HEK293 (cell line): ENCODE data around the gene NAT14.
A peak's percentile ranks its signal among the peaks of the same experiment; 100 is the strongest.

Experiments used
- CTCF ChIA-PET: fragments of 350-600 bp; formaldehyde crosslinking; extraction: SDS; loops from one replicate; lab custom pipeline; 2021; ENCODE audit warnings: antibody characterized with exemption; lab: Yijun Ruan, JAX
- POLR2A ChIA-PET: fragments of 300-600 bp; formaldehyde crosslinking; extraction: SDS; loops from one replicate; lab custom pipeline; 2020; ENCODE audit warnings: antibody characterized with exemption, inconsistent platforms; lab: Yijun Ruan, JAX
- H3K27ac ChIP-seq: fragments of 200-500 bp; sonication (Bioruptor generic); 2 replicates; pipeline ENCODE4 v1.5.1; 2014; ENCODE audit warnings: low read depth, low read length, control low read depth, inconsistent platforms; ENCODE audit errors: extremely low read depth
- H3K36me3 ChIP-seq, 2 experiments: fragments of 200-500 bp in 1 of 2; sonication (Bioruptor generic) in 1 of 2; 1 replicate in 1 of 2; 2 replicates in 1 of 2; pipeline ENCODE4 v1.5.1; 2014 to 2017; ENCODE audit warnings: inconsistent platforms in 2 of 2, low read length in 2 of 2; ENCODE audit not compliant: control insufficient read depth in 2 of 2, insufficient read depth in 1 of 2
- H3K4me1 ChIP-seq: fragments of 200-500 bp; sonication (Bioruptor generic); 2 replicates; pipeline ENCODE4 v1.5.1; 2014; ENCODE audit warnings: mild to moderate bottlenecking, low read length, inconsistent platforms; ENCODE audit not compliant: control insufficient read depth, insufficient read depth
- H3K4me3 ChIP-seq: 2 replicates; pipeline ENCODE4 v1.5.1; 2011; ENCODE audit warnings: low read depth, mild to moderate bottlenecking, control low read depth, low read length, moderate library complexity
- H3K9me3 ChIP-seq: fragments of 200-500 bp; sonication (Bioruptor generic); 2 replicates; pipeline ENCODE4 v1.5.1; 2014; ENCODE audit warnings: low read depth, low read length, inconsistent platforms; ENCODE audit not compliant: control insufficient read depth, insufficient read depth
- ATF2 ChIP-seq: fragments of 450-650 bp; formaldehyde crosslinking; IDR thresholded peaks from 2 replicates; pipeline ENCODE4 v1.5.1; 2016; ENCODE audit warnings: missing biosample characterization, missing genetic modification characterization, low read depth
- EGR2 ChIP-seq: fragments of 450-650 bp; formaldehyde crosslinking; IDR thresholded peaks from 2 replicates; pipeline ENCODE4 v1.5.1; 2016; ENCODE audit warnings: low read depth, missing biosample characterization, missing genetic modification characterization
- GLI4 ChIP-seq: fragments of 450-650 bp; formaldehyde crosslinking; IDR thresholded peaks from 2 replicates; pipeline ENCODE4 v1.5.1; 2016; ENCODE audit warnings: missing biosample characterization, missing genetic modification characterization
- KLF9 ChIP-seq: fragments of 450-650 bp; formaldehyde crosslinking; IDR thresholded peaks from 2 replicates; pipeline ENCODE4 v1.5.1; 2016; ENCODE audit warnings: missing biosample characterization, missing genetic modification characterization, low read depth
- SP3 ChIP-seq: fragments of 450-650 bp; formaldehyde crosslinking; IDR thresholded peaks from 2 replicates; pipeline ENCODE4 v1.5.1; 2016; ENCODE audit warnings: missing biosample characterization, missing genetic modification characterization
- WT1 ChIP-seq: fragments of 450-650 bp; formaldehyde crosslinking; IDR thresholded peaks from 2 replicates; pipeline ENCODE4 v1.5.1; 2016; ENCODE audit warnings: missing biosample characterization, missing genetic modification characterization
- YY2 ChIP-seq: fragments of 450-650 bp; formaldehyde crosslinking; IDR thresholded peaks from 2 replicates; pipeline ENCODE4 v1.5.1; 2016; ENCODE audit warnings: missing biosample characterization, missing genetic modification characterization
- ZBTB17 ChIP-seq: fragments of 450-650 bp; formaldehyde crosslinking; IDR thresholded peaks from 2 replicates; pipeline ENCODE4 v1.5.1; 2016; ENCODE audit warnings: missing biosample characterization, missing genetic modification characterization
- ZBTB20 ChIP-seq: fragments of 450-650 bp; formaldehyde crosslinking; IDR thresholded peaks from 2 replicates; pipeline ENCODE4 v1.5.1; 2016; ENCODE audit warnings: missing biosample characterization, missing genetic modification characterization
- ZBTB21 ChIP-seq: fragments of 450-650 bp; formaldehyde crosslinking; IDR thresholded peaks from 2 replicates; pipeline ENCODE4 v1.5.1; 2017; ENCODE audit warnings: missing biosample characterization, missing genetic modification characterization
- ZBTB48 ChIP-seq: fragments of 450-650 bp; formaldehyde crosslinking; IDR thresholded peaks from 2 replicates; pipeline ENCODE4 v1.5.1; 2016; ENCODE audit warnings: missing biosample characterization, missing genetic modification characterization
- ZFHX2 ChIP-seq: fragments of 450-650 bp; formaldehyde crosslinking; conservative IDR thresholded peaks from 2 replicates; pipeline ENCODE4 v1.5.1; 2016; ENCODE audit warnings: missing biosample characterization, missing genetic modification characterization
- ZNF10 ChIP-seq: fragments of 450-650 bp; formaldehyde crosslinking; IDR thresholded peaks from 2 replicates; pipeline ENCODE4 v1.5.1; 2017; ENCODE audit warnings: missing biosample characterization, missing genetic modification characterization
- ZNF169 ChIP-seq: fragments of 450-650 bp; formaldehyde crosslinking; IDR thresholded peaks from 2 replicates; pipeline ENCODE4 v1.5.1; 2016; ENCODE audit warnings: missing biosample characterization, missing genetic modification characterization
- ZNF335 ChIP-seq: fragments of 450-650 bp; formaldehyde crosslinking; conservative IDR thresholded peaks from 2 replicates; pipeline ENCODE4 v1.5.1; 2016; ENCODE audit warnings: missing biosample characterization, missing genetic modification characterization
- ZNF341 ChIP-seq: fragments of 450-650 bp; formaldehyde crosslinking; IDR thresholded peaks from 2 replicates; pipeline ENCODE4; 2016; ENCODE audit warnings: low read depth, missing biosample characterization, missing genetic modification characterization
- ZNF366 ChIP-seq: fragments of 450-650 bp; formaldehyde crosslinking; conservative IDR thresholded peaks from 2 replicates; pipeline ENCODE4 v1.5.1; 2016; ENCODE audit warnings: missing biosample characterization, missing genetic modification characterization
- ZNF398 ChIP-seq: fragments of 450-650 bp; formaldehyde crosslinking; IDR thresholded peaks from 2 replicates; pipeline ENCODE4 v1.5.1; 2017; ENCODE audit warnings: missing biosample characterization, missing genetic modification characterization
- ZNF416 ChIP-seq: fragments of 450-650 bp; formaldehyde crosslinking; IDR thresholded peaks from 2 replicates; pipeline ENCODE4 v1.5.1; 2016; ENCODE audit warnings: missing biosample characterization, missing genetic modification characterization
- ZNF660 ChIP-seq: fragments of 450-650 bp; IDR thresholded peaks from 2 replicates; pipeline ENCODE4 v1.5.1; 2018; ENCODE audit warnings: missing biosample characterization, mild to moderate bottlenecking, missing genetic modification characterization
- ZNF701 ChIP-seq: fragments of 450-650 bp; formaldehyde crosslinking; IDR thresholded peaks from 2 replicates; pipeline ENCODE4 v1.5.1; 2016; ENCODE audit warnings: missing biosample characterization, missing genetic modification characterization
- ZNF76 ChIP-seq: fragments of 450-650 bp; formaldehyde crosslinking; IDR thresholded peaks from 2 replicates; pipeline ENCODE4; 2016; ENCODE audit warnings: low read depth, missing biosample characterization, missing genetic modification characterization, borderline replicate concordance
- TF ChIP-seq, protein P1 (sequence below): fragments of 450-650 bp; formaldehyde crosslinking; optimal IDR thresholded peaks from 2 replicates; pipeline ENCODE3; 2016; ENCODE audit warnings: missing biosample characterization, mild to moderate bottlenecking, missing genetic modification characterization
- TF ChIP-seq, protein P2 (sequence below): fragments of 450-650 bp; formaldehyde crosslinking; IDR thresholded peaks from 2 replicates; pipeline ENCODE4 v1.5.1; 2016; ENCODE audit warnings: missing biosample characterization, missing genetic modification characterization
- TF ChIP-seq, protein P3 (sequence below): fragments of 450-650 bp; formaldehyde crosslinking; IDR thresholded peaks from 2 replicates; pipeline ENCODE4 v1.5.1; 2016; ENCODE audit warnings: missing biosample characterization, missing genetic modification characterization
- TF ChIP-seq, protein P4 (sequence below): fragments of 450-650 bp; formaldehyde crosslinking; IDR thresholded peaks from 2 replicates; pipeline ENCODE4 v1.5.1; 2016; ENCODE audit warnings: missing biosample characterization, missing genetic modification characterization
- TF ChIP-seq, protein P5 (sequence below): fragments of 450-650 bp; formaldehyde crosslinking; IDR thresholded peaks from 2 replicates; pipeline ENCODE4 v1.5.1; 2016; ENCODE audit warnings: missing biosample characterization, missing genetic modification characterization

The NAT14 gene

DNA sequence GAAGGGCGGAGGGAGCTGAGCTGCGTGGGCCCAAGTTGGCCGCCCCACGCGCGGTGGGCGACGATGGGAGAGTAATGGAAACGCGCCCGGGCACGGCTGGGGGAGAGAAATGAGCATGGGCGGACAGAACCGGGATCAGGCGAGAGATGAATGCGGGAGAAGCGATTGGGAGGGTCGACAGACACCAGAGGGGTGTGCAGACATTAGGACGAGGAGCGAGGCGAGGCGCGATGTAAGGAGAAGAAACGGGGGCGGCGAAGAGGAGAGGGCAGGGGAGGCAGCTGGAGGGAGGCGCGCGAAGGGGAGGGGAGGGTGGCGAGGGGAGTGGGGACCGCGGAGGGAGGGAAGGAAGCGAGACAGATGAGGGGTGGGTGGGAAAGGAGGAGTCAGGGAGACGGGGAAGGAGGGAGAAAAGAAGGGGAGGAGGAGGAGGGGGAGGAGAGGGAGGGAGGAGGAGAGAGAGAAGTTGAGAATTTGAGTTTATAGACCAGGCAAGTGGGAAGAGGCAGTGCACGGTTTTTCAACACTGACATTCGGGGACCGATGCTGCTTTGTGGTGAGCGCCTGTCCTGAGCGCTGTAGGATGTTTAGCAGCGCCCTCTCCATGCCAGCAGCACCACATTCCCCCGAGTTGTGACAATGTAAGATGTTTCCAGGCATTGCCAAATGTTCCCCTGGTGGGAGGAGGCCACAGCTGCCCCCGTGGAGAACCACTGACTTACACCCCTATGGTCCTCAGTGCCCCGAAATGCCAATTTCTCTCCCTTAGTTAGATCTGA, 41.8 kb upstream of the NAT14 start, which contains the start of gene SHISA7:
Gene SHISA7, minus strand, starts transcription at position 256 of the 779 bp plus-strand sequence. CDS start 437 bp downstream, outside the sequence.
- CTCF ChIA-PET: interaction anchor here (1.7 kb wide), 1 partner anchor 26 kb away, joined by 10 read pairs; no protein-coding TSS in a partner anchor
- POLR2A ChIA-PET: interaction anchor here (0.6 to 1.3 kb wide), 2 partner anchors 10 to 33 kb away, joined by 3 to 4 read pairs; partner anchors contain the start of gene ZNF628
- Histone ChIP-seq H3K4me3 (0 out of 2 replicates have a peak within 1 kb of the TSS, but pooled peaks have one; percentile 3), H3K27ac (no peak within 1 kb of the TSS), H3K9me3 (no peaks in the 10 kb centered on the region), H3K36me3 (no peaks in the 10 kb centered on the region), H3K4me1 (0 out of 2 replicates have a peak, but pooled peaks cover 3% of the 10 kb centered on the region)
- peak; percentile 65 for TF ChIP-seq ZBTB17 (tag by site-specific recombination)
- TF ChIP-seq ZNF701: no peak
- TF ChIP-seq ZBTB21: no peak
- no peak for TF ChIP-seq ATF2 (tag by site-specific recombination)
- TF ChIP-seq, protein P1, sequence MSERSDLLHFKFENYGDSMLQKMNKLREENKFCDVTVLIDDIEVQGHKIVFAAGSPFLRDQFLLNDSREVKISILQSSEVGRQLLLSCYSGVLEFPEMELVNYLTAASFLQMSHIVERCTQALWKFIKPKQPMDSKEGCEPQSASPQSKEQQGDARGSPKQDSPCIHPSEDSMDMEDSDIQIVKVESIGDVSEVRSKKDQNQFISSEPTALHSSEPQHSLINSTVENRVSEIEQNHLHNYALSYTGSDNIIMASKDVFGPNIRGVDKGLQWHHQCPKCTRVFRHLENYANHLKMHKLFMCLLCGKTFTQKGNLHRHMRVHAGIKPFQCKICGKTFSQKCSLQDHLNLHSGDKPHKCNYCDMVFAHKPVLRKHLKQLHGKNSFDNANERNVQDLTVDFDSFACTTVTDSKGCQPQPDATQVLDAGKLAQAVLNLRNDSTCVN (tag by site-specific recombination): peak; percentile 53
- peak; percentile 91 for TF ChIP-seq ZNF398 (tag by site-specific recombination)
- 0 out of 2 replicates have a peak, but pooled peaks have one; percentile 35 for TF ChIP-seq GLI4
- peak; percentile 47; the same call in 1 of the 2 replicates for TF ChIP-seq ZBTB20 (tag by site-specific recombination)
- TF ChIP-seq YY2 (tag by site-specific recombination): no peak
- 0 out of 2 replicates have a peak, but pooled peaks have one; percentile 50 for TF ChIP-seq ZNF416 (tag by site-specific recombination)
- no peak for TF ChIP-seq KLF9 (tag by site-specific recombination)
- no peak; the same call in 1 of the 2 replicates for TF ChIP-seq ZBTB48
- peak; percentile 97 for TF ChIP-seq EGR2
- peak; percentile 63 for TF ChIP-seq ZNF366 (tag by site-specific recombination)
- peak; percentile 99 for TF ChIP-seq ZFHX2 (tag by site-specific recombination)
- TF ChIP-seq ZNF10: no peak
- 0 out of 2 replicates have a peak, but pooled peaks have one; percentile 48 for TF ChIP-seq ZNF660 (tag by site-specific recombination)
- TF ChIP-seq WT1 (tag by site-specific recombination): peak; percentile 68
- TF ChIP-seq, protein P2, sequence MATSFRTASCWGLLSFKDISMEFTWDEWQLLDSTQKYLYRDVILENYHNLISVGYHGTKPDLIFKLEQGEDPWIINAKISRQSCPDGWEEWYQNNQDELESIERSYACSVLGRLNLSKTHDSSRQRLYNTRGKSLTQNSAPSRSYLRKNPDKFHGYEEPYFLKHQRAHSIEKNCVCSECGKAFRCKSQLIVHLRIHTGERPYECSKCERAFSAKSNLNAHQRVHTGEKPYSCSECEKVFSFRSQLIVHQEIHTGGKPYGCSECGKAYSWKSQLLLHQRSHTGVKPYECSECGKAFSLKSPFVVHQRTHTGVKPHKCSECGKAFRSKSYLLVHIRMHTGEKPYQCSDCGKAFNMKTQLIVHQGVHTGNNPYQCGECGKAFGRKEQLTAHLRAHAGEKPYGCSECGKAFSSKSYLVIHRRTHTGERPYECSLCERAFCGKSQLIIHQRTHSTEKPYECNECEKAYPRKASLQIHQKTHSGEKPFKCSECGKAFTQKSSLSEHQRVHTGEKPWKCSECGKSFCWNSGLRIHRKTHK (tag by site-specific recombination): no peak
- TF ChIP-seq, protein P3, sequence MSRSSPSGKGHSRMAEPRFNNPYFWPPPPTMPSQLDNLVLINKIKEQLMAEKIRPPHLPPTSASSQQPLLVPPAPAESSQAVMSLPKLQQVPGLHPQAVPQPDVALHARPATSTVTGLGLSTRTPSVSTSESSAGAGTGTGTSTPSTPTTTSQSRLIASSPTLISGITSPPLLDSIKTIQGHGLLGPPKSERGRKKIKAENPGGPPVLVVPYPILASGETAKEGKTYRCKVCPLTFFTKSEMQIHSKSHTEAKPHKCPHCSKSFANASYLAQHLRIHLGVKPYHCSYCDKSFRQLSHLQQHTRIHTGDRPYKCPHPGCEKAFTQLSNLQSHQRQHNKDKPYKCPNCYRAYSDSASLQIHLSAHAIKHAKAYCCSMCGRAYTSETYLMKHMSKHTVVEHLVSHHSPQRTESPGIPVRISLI: no peak
- TF ChIP-seq SP3 (tag by site-specific recombination): peak; percentile 84
- no peak for TF ChIP-seq ZNF341 (tag by site-specific recombination)
- TF ChIP-seq ZNF76 (tag by site-specific recombination): 0 out of 2 replicates have a peak, but pooled peaks have one; percentile 26
- peak; percentile 77 for TF ChIP-seq ZNF335 (tag by site-specific recombination)
- TF ChIP-seq, protein P4, sequence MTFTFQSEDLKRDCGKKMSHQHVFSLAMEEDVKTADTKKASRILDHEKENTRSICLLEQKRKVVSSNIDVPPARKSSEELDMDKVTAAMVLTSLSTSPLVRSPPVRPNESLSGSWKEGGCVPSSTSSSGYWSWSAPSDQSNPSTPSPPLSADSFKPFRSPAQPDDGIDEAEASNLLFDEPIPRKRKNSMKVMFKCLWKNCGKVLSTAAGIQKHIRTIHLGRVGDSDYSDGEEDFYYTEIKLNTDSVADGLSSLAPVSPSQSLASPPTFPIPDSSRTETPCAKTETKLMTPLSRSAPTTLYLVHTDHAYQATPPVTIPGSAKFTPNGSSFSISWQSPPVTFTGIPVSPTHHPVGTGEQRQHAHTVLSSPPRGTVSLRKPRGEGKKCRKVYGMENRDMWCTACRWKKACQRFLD (tag by site-specific recombination): no peak
- no peak for TF ChIP-seq ZNF169 (tag by site-specific recombination)
- TF ChIP-seq, protein P5, sequence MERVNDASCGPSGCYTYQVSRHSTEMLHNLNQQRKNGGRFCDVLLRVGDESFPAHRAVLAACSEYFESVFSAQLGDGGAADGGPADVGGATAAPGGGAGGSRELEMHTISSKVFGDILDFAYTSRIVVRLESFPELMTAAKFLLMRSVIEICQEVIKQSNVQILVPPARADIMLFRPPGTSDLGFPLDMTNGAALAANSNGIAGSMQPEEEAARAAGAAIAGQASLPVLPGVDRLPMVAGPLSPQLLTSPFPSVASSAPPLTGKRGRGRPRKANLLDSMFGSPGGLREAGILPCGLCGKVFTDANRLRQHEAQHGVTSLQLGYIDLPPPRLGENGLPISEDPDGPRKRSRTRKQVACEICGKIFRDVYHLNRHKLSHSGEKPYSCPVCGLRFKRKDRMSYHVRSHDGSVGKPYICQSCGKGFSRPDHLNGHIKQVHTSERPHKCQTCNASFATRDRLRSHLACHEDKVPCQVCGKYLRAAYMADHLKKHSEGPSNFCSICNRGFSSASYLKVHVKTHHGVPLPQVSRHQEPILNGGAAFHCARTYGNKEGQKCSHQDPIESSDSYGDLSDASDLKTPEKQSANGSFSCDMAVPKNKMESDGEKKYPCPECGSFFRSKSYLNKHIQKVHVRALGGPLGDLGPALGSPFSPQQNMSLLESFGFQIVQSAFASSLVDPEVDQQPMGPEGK (tag by site-specific recombination): peak; percentile 47; the same call in 1 of the 2 replicates
